Brain microvascular endothelial cell (primary cell): ENCODE data around the gene C11orf24.
A peak's percentile ranks its signal among the peaks of the same experiment; 100 is the strongest.

Experiments
- DNase-seq: peaks from one replicate; pipeline ENCODE4 v3.0.0-alpha.2; 2020
- H3K27ac ChIP-seq: fragments of 250-450 bp; sonication (Bioruptor Pico); 2 replicates; pipeline ENCODE4 v1.5.1; 2020; ENCODE audit warnings: mild to moderate bottlenecking, moderate library complexity
- H3K27me3 ChIP-seq: fragments of 250-450 bp; sonication (Bioruptor Pico); replicated peaks from 2 replicates; pipeline ENCODE4 v1.5.1; 2020; ENCODE audit warnings: mild to moderate bottlenecking
- H3K36me3 ChIP-seq: fragments of 250-450 bp; sonication (Bioruptor Pico); replicated peaks from 2 replicates; pipeline ENCODE4 v1.5.1; 2020; ENCODE audit warnings: mild to moderate bottlenecking
- H3K4me3 ChIP-seq: 2 replicates; pipeline ENCODE4 v1.5.1; 2011; ENCODE audit warnings: low read depth, mild to moderate bottlenecking, control low read depth, low read length, moderate library complexity
- in situ Hi-C: cut with HindIII; loops from 2 replicates; pipeline ENCODE4 v1.10.0; 2017; ENCODE audit warnings: low sequenced_read_pairs, low pct_ligation_motif_present
- TF ChIP-seq, protein P1 (sequence below): IDR thresholded peaks from 2 replicates; pipeline ENCODE4 v1.5.1; 2011; ENCODE audit warnings: low read depth, mild to moderate bottlenecking, moderate library complexity, low read length, control low read depth, inconsistent platforms; ENCODE audit errors: missing control alignments

C11orf24 gene

DNA sequence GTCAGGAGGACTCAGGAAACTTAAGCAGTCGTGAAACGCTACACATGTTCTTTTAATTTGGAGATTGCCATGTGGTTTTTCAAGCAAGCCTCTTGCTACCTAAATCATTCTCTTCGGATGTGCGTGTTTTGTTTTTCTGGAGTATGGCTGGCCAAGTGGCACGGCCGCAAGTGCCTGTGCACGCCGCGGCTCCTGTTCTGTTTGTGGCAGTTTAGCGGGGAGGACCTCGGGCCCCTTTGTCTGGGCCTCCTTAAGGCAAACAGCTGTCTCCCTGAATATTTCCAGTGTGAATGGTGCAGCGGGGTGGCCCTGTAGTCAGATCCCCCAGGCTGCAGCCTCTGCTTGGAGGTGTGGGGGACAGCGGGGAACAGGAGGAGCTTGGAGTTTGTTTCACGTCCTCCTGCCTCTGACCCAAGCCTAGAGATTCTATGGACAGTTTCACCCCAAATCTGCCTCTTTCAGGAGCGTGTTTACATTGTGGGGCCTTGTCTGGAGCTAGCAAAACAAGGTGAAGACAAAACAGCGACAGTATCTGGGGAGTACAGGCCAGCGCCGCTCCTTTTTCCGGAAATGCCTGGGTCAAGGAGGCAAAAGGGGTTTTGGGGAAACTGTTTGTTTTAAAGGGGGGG lies 41.9 kb upstream of the C11orf24 start:
- H3K27me3 ChIP-seq = no peaks in the 10 kb centered on the region
- peak; percentile 6 for DNase-seq
- H3K4me3 ChIP-seq = peak overlapping the region; percentile 61
- no peaks in the 10 kb centered on the region for H3K36me3 ChIP-seq
- in situ Hi-C loops = no loop called here
- H3K27ac ChIP-seq = peak overlapping the region; percentile 64
- TF ChIP-seq, protein P1, sequence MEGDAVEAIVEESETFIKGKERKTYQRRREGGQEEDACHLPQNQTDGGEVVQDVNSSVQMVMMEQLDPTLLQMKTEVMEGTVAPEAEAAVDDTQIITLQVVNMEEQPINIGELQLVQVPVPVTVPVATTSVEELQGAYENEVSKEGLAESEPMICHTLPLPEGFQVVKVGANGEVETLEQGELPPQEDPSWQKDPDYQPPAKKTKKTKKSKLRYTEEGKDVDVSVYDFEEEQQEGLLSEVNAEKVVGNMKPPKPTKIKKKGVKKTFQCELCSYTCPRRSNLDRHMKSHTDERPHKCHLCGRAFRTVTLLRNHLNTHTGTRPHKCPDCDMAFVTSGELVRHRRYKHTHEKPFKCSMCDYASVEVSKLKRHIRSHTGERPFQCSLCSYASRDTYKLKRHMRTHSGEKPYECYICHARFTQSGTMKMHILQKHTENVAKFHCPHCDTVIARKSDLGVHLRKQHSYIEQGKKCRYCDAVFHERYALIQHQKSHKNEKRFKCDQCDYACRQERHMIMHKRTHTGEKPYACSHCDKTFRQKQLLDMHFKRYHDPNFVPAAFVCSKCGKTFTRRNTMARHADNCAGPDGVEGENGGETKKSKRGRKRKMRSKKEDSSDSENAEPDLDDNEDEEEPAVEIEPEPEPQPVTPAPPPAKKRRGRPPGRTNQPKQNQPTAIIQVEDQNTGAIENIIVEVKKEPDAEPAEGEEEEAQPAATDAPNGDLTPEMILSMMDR = no peak

DNA sequence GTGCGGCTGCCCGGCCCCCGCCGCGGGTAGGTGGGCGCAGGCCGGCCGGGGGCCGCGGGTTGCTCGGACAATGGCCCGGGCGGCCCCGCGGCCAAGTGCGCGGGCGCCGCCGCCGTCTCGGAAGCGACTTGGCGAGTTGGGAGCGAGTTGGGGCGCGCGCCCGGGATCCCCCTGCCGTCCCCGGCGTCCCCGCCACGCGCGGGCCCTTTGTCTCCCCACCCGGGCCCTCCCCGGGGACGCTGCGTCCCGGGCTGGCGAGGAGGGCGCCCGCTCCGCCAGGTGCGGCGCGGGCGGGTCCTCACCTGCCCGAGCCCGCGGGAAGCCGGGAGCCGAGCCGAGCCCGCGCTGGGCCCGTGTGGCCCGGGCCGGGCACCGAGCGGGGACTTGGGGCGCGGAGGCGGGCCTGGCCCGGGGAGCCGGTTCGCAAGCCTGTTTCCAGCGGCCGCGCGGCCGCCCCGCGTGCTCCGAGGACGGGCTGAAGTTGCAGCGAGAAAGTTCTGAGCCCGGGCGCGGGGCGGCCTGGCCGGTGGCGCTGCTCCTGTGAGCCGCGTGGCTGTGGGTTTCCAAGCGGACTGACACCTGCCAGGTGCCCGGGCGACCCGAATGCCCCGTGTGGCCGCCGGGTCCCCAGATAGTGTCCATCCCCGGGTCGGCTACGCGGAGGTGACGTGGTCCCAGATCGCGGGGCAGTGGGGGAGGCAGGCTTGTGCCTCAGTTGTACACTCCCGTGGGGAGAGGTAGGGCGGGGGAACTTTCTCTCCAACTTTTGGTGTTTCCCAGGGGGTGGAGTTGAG lies 41.2 kb upstream of the C11orf24 start:
- H3K27ac ChIP-seq = peak overlapping the region; percentile 64
- no peak for DNase-seq
- H3K36me3 ChIP-seq = no peaks in the 10 kb centered on the region
- in situ Hi-C loops = no loop called here
- TF ChIP-seq, protein P1 = no peak
- peak overlapping the region; percentile 61 for H3K4me3 ChIP-seq
- H3K27me3 ChIP-seq = no peaks in the 10 kb centered on the region

GRCh38 chr11:68312117-68312779 lies 40.5 kb upstream of the C11orf24 start, which contains the start of gene LRP5:
TSS of gene LRP5 (plus strand) at chr11:68312591. CDS start at chr11:68312715, 124 bp downstream.
- H3K4me3 ChIP-seq = peak within 1 kb of the TSS; percentile 61
- H3K36me3 ChIP-seq = no peaks in the 10 kb centered on the region
- TF ChIP-seq, protein P1 = no peak
- no peaks in the 10 kb centered on the region for H3K27me3 ChIP-seq
- peak within 1 kb of the TSS; percentile 64 for H3K27ac ChIP-seq
- DNase-seq = no peak
- in situ Hi-C loops = no loop called here

DNA sequence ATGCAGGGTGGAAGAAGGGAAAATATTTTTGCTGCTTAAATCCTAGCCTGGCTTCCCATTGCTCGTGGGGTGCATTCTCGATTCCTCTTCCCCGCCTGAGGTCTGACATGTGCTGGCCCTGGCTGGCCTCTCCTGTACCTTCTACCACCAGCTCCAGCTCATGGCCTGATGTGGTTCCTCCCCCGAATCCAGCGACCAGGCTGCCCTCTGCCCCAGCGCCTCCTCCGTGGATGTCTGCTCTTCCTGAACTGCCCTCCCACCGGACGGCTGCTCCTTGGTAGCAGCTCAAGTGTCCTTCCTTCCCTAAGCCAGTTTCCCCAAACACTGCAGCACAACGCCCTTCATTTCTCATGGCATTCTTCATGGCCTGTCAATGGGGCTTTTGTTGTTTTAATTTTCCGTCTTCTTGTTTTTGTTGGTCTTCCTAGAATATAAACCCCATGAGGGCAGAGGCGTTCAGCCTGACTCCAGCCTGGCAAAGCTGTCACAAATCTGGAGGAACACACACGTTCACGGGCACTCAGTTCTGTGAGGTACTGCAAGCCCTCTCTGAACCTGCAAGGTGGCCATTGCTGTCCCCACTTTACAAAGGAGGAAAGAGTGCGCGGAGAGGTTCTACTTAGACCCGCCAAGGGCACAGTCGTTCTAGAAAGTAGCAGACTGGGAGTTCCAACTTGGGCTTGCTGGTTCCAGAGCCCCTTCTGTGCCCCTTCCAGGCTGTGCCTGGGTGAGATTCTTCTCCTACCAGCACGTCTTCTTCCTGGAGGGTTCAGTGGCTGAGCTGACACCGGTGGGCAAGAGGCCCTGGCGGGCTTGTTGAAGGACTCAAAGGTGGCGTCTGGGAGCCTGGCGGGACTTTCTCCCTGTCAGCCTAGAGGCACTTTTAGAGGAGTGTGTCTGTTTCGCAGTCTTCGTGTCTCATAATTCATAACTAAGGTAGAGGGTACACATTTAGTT lies 39.7 kb upstream of the C11orf24 start:
- TF ChIP-seq, protein P1 = no peak
- Histone ChIP-seq H3K27ac (no peak overlapping the region), H3K27me3 (no peaks in the 10 kb centered on the region), H3K36me3 (no peaks in the 10 kb centered on the region), H3K4me3 (no peak overlapping the region)
- no peak for DNase-seq
- in situ Hi-C loops = no loop called here

DNA sequence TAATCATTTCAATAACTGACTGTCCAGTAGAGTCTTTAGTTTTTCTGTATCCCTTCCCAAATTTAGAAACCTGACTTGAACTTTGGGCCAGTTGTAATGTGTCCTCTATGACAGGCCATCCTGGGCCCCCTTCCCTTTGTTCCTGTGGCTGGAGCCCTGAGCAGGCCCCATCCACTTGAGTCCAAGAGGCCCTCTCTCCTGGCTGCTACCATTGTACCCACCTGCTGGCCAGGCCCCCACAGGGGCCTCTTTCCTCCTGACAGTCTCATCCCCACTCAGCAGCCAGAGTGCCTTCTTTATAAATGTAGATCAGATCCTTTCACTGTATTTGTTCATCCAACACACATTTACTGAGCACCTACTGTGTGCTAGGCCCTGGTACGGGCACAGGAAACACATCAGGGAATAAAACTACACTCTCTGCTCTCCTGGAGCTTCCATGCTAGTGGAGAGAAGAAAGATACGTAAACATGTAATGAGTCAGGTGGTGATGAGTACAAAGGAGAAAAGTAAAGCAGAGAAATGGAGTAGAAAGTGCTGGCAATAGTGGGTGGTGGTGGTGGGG lies 37.9 kb upstream of the C11orf24 start:
- no peaks in the 10 kb centered on the region for H3K27me3 ChIP-seq
- in situ Hi-C loops = no loop called here
- TF ChIP-seq, protein P1 = no peak

More for the DNA sequence above, 37.9 kb upstream of the C11orf24 start:
- Histone ChIP-seq H3K36me3 (no peaks in the 10 kb centered on the region), H3K4me3 (no peak overlapping the region), H3K27ac (no peak overlapping the region)
- no peak for DNase-seq
